Right ventricle myocardium superior (tissue), 1 donor: ENCODE measurements around the gene ATP2C2. TPM values are rescaled to one million over a fixed set of nuclear protein-coding genes. Genes with fewer than 3 reads are reported as not detected.
A peak's percentile ranks its signal among the peaks of the same experiment; 100 is the strongest.
"Not testable (repeated sequence)": the region's sequence is repeated elsewhere in the genome, so short reads cannot be mapped to it uniquely, and the experiment has no call there.

Experiments
- ATAC-seq: fragments of 200-7000 bp; cut with Tn5 transposase; one replicate; pipeline ENCODE4 v1.9.1; 2020; ENCODE audit warnings: mild to moderate bottlenecking; ENCODE audit not compliant: poor library complexity
- DNase-seq: peaks from one replicate; pipeline ENCODE4 v3.0.0-alpha.2; 2020
- intact Hi-C: fragments of 100-400 bp; cut with DNase I; formaldehyde crosslinking; loops from one replicate; pipeline ENCODE4 v1.11.2; 2022
- total RNA-seq: library from RNA; stranded (reverse); fragmentation: NEBNext Ultra II Directional; extraction: Animal tissue kit (Norgen Biotek cat#: 25700); gene quantifications from one replicate; pipeline ENCODE4 v1.2.1, GENCODE V29; 2021
- donor health status: DM: no; HTN: yes; CAD: no; lungs with severe emphysema.

Gene ATP2C2
- total RNA-seq, 1 donor from 2014 or later: not detected

DNA sequence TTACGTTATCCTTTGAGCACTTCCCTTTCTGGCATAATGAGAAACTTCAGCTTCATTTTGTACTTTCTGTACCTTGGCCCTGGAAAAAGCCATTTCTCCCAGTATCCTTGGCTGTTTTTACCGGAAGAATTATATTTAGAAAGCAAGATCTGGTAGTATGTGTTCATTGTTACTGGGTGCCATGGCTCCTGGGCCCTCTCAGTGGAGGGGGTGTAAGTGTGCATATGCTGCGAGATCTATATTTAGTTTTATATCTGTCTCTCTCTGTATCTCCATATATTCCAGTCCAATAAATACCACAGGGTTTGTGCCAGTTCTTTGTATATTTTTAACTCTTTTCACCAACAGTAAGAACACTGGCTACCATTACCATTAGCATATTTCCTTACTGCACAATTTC is 17.7 kb downstream of the ATP2C2 start:
- DNase-seq (no peak), ATAC-seq (peak; percentile 67)
- intact Hi-C loops: no loop called here

GRCh38 chr16:84387021-84387420 is 18.7 kb downstream of the ATP2C2 start:
- DNase-seq (no peak), ATAC-seq (no peak)
- intact Hi-C loops: no loop called here

- DNase-seq: no peak
- intact Hi-C loops: no loop called here
- ATAC-seq: no peak
Measured at GRCh38 chr16:84390131-84390785, 21.9 kb downstream of the ATP2C2 start.

- DNase-seq (no peak), ATAC-seq (no peak)
- intact Hi-C loops: no loop called here
Measured at GRCh38 chr16:84391151-84392030, 23.1 kb downstream of the ATP2C2 start.

DNA sequence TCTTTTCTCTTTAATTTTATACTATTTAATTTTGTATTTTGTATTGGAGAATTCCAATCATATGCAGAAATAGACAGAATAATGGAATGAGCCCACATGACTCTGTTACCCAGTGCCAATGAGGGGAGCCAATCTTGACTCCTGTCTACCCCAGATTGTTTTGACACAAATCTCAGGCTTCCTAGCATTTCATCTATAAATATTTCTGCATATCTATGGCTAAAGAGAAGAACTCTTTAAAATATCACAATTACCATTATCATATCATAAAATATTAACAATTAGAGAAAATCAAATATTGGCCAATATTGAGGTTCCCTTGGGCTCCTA is 23.7 kb downstream of the ATP2C2 start:
- no peak for DNase-seq
- intact Hi-C loops: no loop called here
- ATAC-seq: no peak

DNA sequence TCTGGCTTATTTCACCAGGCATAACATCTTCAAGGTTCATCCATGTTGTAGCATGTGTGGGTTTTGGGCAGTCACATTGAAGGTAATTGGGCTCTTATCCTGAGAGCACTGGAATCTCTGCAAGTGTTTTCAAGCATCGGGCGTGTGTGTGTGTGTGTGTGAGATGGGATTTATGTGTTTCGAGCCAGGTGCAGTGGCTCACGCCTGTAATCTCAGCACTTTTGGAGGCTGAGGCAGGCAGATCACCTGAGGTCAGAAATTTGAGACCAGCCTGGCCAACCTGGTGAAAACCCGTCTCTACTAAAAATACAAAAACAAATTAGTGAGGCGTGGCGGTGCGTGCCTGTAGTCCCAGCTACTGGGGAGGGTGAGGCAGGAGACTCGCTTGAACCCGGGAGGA is 27.7 kb downstream of the ATP2C2 start:
- ATAC-seq, intact Hi-C loops, DNase-seq: not testable (repeated sequence)

- ATAC-seq (no peak), DNase-seq (no peak)
- intact Hi-C loops: no loop called here
Measured at GRCh38 chr16:84396537-84397008, 28.2 kb downstream of the ATP2C2 start.

GRCh38 chr16:84397090-84397489 is 28.8 kb downstream of the ATP2C2 start:
- ATAC-seq: no peak
- intact Hi-C loops: no loop called here
- no peak for DNase-seq

- ATAC-seq (no peak), DNase-seq (no peak)
- intact Hi-C loops: no loop called here
Measured at GRCh38 chr16:84398701-84399100, 30.4 kb downstream of the ATP2C2 start.

DNA sequence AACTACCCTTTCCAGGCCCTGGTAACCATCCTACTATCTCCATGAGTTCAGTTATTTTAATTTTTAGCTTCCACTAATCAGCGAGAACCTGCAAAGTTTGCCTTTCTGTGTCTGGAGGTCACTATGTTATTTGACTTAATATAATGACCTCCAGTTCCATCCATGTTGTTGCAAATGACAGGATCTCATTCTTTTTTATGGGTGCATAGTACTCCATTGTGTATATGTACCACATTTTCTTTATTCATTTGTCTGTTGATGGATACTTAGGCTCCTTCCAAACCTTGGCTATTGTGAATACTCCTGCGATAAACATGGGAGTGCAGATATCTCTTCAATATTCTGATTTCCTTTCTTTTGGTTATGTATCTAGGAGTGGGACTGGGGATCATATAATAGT is 31.6 kb downstream of the ATP2C2 start:
- ATAC-seq, intact Hi-C loops, DNase-seq: not testable (repeated sequence)

DNA sequence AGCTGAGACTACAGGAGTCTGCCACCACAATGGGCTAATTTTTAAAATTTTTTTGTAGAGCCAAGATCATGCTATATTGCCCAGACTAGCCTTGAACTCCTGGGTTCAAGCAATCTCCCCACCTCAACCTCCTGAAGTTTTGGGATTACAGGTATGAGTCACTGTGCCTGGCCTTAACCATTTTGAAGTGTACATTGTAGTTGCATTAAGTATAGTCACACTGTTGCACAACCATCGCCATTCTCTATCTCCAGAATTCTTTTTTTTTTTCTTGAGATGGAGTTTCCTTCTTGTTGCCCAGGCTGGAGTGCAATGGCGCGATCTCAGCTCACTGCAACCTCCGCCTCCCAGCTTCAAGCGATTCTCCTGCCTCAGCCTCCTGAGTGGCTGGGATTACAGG is 35.1 kb downstream of the ATP2C2 start:
- intact Hi-C loops, ATAC-seq, DNase-seq: not testable (repeated sequence)

DNA sequence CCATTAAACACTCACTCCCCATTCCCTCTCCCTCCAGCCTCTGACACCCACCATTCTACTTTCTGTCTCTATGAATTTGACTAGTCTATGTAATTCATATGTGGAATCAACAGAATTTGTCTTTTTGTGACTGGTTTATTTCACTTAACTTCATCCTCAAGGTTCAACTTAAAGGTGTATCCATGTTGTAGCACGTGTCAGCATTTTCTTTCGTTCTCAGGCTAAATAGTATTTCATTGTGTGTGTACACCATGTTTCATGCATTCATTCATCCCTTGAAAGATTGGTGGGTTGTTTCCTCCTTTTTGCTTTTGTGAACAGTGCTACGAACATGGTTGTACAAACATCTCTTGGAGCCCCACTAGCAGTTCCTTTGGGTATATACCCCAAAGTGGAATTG is 36.0 kb downstream of the ATP2C2 start:
- DNase-seq: no peak
- intact Hi-C loops: no loop called here
- no peak for ATAC-seq

DNA sequence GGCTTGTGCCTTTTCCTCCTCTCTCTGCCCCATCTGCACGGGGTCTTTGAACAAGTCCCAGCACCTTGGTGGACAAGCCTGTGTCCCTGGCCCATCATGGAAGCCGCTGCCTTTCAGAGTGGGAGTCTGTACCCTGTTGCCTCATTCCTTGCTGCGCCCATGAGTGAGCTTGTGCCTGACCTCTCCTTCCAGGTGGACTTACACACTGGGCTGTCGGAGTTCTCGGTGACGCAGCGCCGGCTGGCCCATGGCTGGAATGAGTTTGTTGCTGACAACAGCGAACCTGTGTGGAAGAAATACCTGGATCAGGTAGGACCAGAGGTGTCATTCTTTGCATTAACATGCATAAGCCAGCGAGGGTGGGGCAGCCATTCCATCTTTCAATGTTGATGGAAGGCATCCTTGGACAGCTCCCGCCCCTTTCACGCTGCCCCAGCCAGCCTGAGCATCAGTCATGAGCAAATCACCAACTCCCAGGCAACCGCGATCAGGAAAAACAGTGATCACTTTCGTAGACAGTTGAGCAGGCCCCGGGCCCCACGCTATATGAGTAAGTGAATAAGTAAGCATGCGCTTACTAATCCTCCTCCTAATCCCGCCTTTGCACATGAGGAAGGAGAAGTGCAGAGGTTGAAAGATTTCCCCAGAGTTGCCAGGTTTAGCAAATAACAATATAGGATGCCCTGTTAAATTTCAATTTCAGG is 36.8 kb downstream of the ATP2C2 start:
- DNase-seq (no peak), ATAC-seq (no peak)
- intact Hi-C loops: no loop called here

DNA sequence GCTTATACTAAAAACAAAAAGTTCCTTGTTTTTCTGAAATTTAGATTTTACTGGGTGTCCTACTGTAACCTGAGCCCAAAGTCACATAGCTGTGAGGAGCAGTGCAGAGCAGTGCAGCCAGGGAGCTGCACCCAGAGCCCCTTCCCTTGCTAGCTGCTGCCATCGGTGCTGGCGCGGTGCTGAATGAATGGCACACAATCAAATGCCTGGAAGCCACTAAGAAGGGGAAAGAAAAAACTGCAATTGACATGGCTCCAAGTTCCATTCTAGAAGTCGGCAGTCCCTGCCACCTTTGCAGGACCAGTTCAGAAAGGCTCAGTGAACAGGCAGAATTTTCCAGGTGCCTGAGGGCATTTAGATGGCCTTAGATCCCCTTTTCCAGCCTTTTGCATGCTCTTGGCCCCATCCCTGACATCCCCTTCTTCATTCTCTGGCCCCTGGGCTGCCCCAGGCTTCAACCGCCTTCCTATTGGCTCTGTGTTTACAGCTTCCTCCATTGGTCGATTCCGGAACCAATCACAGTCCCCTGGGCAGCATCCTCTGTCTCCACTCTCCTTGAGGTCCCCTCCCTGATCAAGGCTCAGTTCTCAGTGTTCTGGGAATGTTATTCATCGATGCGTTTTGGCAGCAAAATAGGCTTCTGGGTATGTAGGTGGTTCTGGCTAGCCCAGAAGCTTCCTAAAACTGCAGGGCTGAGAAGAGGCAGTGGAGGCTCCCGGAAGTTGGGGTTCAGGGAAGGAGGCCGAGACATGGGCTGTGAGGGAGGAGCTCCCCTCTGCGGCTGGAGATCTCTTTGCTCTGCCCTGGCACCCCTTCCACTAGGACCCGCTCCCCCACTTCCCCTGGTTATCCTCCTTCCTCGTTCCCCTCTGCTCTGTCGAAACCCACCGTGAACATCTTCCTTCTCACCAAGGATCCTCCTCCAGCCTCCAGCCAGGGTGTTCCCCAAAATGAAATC is 37.9 kb downstream of the ATP2C2 start:
- no peak for DNase-seq
- intact Hi-C loops: no loop called here

GRCh38 chr16:84407588-84408313 is 39.4 kb downstream of the ATP2C2 start:
- intact Hi-C loops: no loop called here
- ATAC-seq (no peak), DNase-seq (no peak)

More for the DNA sequence above, 37.9 kb downstream of the ATP2C2 start:
- ATAC-seq: no peak

DNA sequence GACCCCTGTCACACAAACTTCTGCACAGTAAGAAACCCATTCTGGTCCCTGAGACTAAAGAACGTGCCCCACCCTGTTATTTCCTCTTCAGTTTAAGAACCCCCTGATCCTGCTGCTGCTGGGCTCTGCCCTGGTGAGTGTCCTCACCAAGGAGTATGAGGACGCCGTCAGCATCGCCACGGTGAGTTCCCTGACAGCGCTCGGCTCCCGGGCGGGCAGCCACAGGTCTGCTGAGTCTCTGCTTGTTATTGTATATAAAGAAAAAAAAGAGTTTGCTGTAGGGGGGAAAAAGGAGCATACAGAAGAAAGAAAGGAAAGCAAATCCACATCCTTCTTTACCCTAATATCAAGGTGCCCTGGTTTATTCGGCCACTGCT is 40.0 kb downstream of the ATP2C2 start:
- no peak for ATAC-seq
- no peak for DNase-seq
- intact Hi-C loops: no loop called here

DNA sequence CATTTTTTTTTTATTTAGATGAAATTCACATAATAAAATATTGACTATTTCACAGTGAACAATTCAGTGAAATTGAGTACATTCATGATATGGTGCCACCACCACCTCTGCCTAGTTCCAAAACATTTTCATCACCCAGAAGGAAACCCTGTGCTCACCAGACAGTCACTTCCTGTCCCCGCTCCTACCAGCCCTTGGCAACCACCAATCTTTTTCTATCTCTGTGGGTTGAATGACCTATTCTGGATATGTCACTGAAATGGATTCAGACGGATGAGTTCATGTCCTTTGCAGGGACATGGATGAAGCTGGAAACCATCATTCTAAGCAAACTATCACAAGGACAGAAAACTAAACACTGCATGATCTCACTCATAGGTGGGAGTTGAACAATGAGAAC is 40.5 kb downstream of the ATP2C2 start:
- DNase-seq: no peak
- no peak for ATAC-seq
- intact Hi-C loops: no loop called here
